ENCODE data around the gene ZNF581. TPM values are rescaled to one million over a fixed set of nuclear protein-coding genes. Genes with fewer than 3 reads are reported as not detected.

The ZNF581 gene
- total RNA-seq, 4 donors from 2014 or later = 11.1 to 23.9 (median 15.8) TPM

GRCh38 chr19:55685776-55686175, 42.3 kb downstream of the ZNF581 start:
- H3K4me1 ChIP-seq = peaks cover 9 to 14% of the 10 kb centered on the region in 2 donors
- H3K27me3 ChIP-seq = no peaks in the 10 kb centered on the region
- H3K4me3 ChIP-seq (replicated peaks in 1 of 3) = no peak overlapping the region
- DNase-seq = no peak
- intact Hi-C loops (cut with DNase I) = no loop called here
- no peaks in the 10 kb centered on the region for H3K9me3 ChIP-seq
- 97 to 100% methylated on average over 2 to 6 of the region's 6 CpGs for WGBS, 2 donors
- no peak overlapping the region for H3K27ac ChIP-seq
- peaks cover 43 to 52% of the 10 kb centered on the region in 2 donors for H3K36me3 ChIP-seq
- TF ChIP-seq POLR2A (IDR thresholded peaks at IDR 0.05) (no peak), CTCF (IDR thresholded peaks at IDR 0.05) (no peak)

- TF ChIP-seq POLR2A (IDR thresholded peaks at IDR 0.05) (no peak), CTCF (IDR thresholded peaks at IDR 0.05) (no peak)
- no peak for DNase-seq
- 90 to 92% methylated on average over 29 of the region's 29 CpGs for WGBS, 2 donors
- intact Hi-C loops (cut with DNase I) = no loop called here
- Histone ChIP-seq H3K4me3 (replicated peaks in 1 of 3) (no peak overlapping the region), H3K4me1 (peaks cover 3 to 8% of the 10 kb centered on the region in 2 donors), H3K36me3 (peaks cover 48 to 55% of the 10 kb centered on the region in 2 donors), H3K27me3 (no peaks in the 10 kb centered on the region), H3K27ac (no peak overlapping the region), H3K9me3 (no peaks in the 10 kb centered on the region)
These were observed 43.0 kb downstream of the ZNF581 start for GRCh38 chr19:55686311-55687050.

- Histone ChIP-seq H3K27ac (no peak overlapping the region), H3K4me1 (no peaks in the 10 kb centered on the region), H3K27me3 (no peaks in the 10 kb centered on the region), H3K9me3 (no peaks in the 10 kb centered on the region), H3K4me3 (replicated peaks in 1 of 3) (no peak overlapping the region), H3K36me3 (peaks cover 55 to 57% of the 10 kb centered on the region in 2 donors)
- intact Hi-C loops (cut with DNase I) = no loop called here
- no peak for DNase-seq
- WGBS, 2 donors = 90% methylated on average over 21 of the region's 22 CpGs
- TF ChIP-seq POLR2A (IDR thresholded peaks at IDR 0.05) (no peak), CTCF (IDR thresholded peaks at IDR 0.05) (no peak)
These were observed 44.1 kb downstream of the ZNF581 start for GRCh38 chr19:55687281-55688201.

- no peaks in the 10 kb centered on the region for H3K27me3 ChIP-seq
- 79 to 92% methylated on average over 19 to 25 of the region's 27 CpGs for WGBS, 2 donors
- peaks cover 66 to 68% of the 10 kb centered on the region in 2 donors for H3K36me3 ChIP-seq
- intact Hi-C loops (cut with DNase I) = no loop called here
- no peak overlapping the region for H3K4me3 ChIP-seq (replicated peaks in 1 of 3)
- H3K27ac ChIP-seq = no peak overlapping the region
- H3K4me1 ChIP-seq = no peaks in the 10 kb centered on the region
- no peaks in the 10 kb centered on the region for H3K9me3 ChIP-seq
- TF ChIP-seq CTCF (IDR thresholded peaks at IDR 0.05) = no peak
- DNase-seq = no peak
These were observed 45.2 kb downstream of the ZNF581 start for GRCh38 chr19:55688422-55689218.

Measured in thyroid gland (tissue), 4 donors.